Ishikawa (cell line): Measurements from ENCODE around the gene OSTC.

Source experiments
- CEBPB ChIP-seq: IDR thresholded peaks from 2 replicates; pipeline ENCODE4 v1.6.1; 2012
- CREB1 ChIP-seq: IDR thresholded peaks from 2 replicates; pipeline ENCODE4 v1.6.1; 2012; ENCODE audit warnings: low read depth
- EGR1 ChIP-seq: IDR thresholded peaks from 2 replicates; pipeline ENCODE4 v1.6.1; 2012
- EP300 ChIP-seq: IDR thresholded peaks from 2 replicates; pipeline ENCODE4 v1.6.1; 2012; ENCODE audit warnings: borderline replicate concordance
- FOXM1 ChIP-seq: IDR thresholded peaks from 2 replicates; pipeline ENCODE4 v1.6.1; 2012; ENCODE audit warnings: low read depth, borderline replicate concordance
- RAD21 ChIP-seq: IDR thresholded peaks from 2 replicates; pipeline ENCODE4 v1.6.1; 2012; ENCODE audit warnings: low read depth
- TAF1 ChIP-seq: IDR thresholded peaks from 2 replicates; pipeline ENCODE4 v1.6.1; 2012; ENCODE audit warnings: low read depth, mild to moderate bottlenecking
- TCF12 ChIP-seq: IDR thresholded peaks from 2 replicates; pipeline ENCODE4 v1.6.1; 2012; ENCODE audit warnings: low read depth
- YY1 ChIP-seq: IDR thresholded peaks from 2 replicates; pipeline ENCODE4 v1.6.1; 2012; ENCODE audit warnings: low read depth
- ZBTB7A ChIP-seq: IDR thresholded peaks from 2 replicates; pipeline ENCODE4 v1.6.1; 2012; ENCODE audit warnings: low read depth
- TF ChIP-seq, protein P1 (sequence below): IDR thresholded peaks from 2 replicates; pipeline ENCODE4 v1.6.1; 2012; ENCODE audit warnings: low read depth, mild to moderate bottlenecking
- TF ChIP-seq, protein P2 (sequence below): IDR thresholded peaks from 2 replicates; pipeline ENCODE4 v1.6.1; 2012
- TF ChIP-seq, protein P3 (sequence below): IDR thresholded peaks from 2 replicates; pipeline ENCODE4 v1.6.1; 2012

DNA sequence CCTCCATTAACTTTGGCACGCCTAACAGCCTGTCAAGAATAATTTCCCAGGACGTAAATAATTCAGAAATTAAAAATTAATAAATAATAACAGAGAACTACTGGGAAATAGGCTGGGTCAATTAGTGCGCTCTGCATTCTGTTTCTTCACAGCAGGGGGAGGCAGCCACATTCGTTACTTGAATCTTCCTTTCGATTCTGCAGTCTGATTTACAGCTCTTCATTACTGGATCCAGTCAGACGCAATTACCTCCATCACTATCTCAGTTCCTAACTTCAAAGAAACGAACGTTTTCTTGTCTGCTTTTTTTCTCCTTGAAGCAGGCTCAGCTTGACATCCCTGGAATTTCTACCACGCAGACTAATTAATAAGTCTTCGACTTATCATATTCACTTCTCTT is 39.0 kb upstream of the OSTC start:
- TF ChIP-seq TAF1 (no peak), RAD21 (no peak), CEBPB (no peak), CREB1 (no peak), TCF12 (no peak), YY1 (no peak), ZBTB7A (no peak), EP300 (no peak), FOXM1 (no peak), EGR1 (no peak)
- TF ChIP-seq, protein P1, sequence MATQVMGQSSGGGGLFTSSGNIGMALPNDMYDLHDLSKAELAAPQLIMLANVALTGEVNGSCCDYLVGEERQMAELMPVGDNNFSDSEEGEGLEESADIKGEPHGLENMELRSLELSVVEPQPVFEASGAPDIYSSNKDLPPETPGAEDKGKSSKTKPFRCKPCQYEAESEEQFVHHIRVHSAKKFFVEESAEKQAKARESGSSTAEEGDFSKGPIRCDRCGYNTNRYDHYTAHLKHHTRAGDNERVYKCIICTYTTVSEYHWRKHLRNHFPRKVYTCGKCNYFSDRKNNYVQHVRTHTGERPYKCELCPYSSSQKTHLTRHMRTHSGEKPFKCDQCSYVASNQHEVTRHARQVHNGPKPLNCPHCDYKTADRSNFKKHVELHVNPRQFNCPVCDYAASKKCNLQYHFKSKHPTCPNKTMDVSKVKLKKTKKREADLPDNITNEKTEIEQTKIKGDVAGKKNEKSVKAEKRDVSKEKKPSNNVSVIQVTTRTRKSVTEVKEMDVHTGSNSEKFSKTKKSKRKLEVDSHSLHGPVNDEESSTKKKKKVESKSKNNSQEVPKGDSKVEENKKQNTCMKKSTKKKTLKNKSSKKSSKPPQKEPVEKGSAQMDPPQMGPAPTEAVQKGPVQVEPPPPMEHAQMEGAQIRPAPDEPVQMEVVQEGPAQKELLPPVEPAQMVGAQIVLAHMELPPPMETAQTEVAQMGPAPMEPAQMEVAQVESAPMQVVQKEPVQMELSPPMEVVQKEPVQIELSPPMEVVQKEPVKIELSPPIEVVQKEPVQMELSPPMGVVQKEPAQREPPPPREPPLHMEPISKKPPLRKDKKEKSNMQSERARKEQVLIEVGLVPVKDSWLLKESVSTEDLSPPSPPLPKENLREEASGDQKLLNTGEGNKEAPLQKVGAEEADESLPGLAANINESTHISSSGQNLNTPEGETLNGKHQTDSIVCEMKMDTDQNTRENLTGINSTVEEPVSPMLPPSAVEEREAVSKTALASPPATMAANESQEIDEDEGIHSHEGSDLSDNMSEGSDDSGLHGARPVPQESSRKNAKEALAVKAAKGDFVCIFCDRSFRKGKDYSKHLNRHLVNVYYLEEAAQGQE = no peak
- TF ChIP-seq, protein P2, sequence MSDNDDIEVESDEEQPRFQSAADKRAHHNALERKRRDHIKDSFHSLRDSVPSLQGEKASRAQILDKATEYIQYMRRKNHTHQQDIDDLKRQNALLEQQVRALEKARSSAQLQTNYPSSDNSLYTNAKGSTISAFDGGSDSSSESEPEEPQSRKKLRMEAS = no peak
- TF ChIP-seq, protein P3, sequence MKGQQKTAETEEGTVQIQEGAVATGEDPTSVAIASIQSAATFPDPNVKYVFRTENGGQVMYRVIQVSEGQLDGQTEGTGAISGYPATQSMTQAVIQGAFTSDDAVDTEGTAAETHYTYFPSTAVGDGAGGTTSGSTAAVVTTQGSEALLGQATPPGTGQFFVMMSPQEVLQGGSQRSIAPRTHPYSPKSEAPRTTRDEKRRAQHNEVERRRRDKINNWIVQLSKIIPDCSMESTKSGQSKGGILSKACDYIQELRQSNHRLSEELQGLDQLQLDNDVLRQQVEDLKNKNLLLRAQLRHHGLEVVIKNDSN = no peak
